ENCODE data around the gene CDCP2. TPM values are rescaled to one million over a fixed set of nuclear protein-coding genes. Genes with fewer than 3 reads are reported as not detected.

Gene CDCP2
- total RNA-seq (2021) (not detected in 2 replicates), Bru-seq, nascent RNA (percentile 18 among the genes with signal in this experiment), BruChase-seq, experiment 1, labeled RNA remaining after a 2-hour chase (percentile 10 among the genes with signal in this experiment), BruChase-seq, experiment 2, labeled RNA remaining after a 6-hour chase (not detected)
- long read RNA-seq: 0 reads

- Histone ChIP-seq H2AFZ (no peak within 1 kb of the TSS), H3K27me3 (ENCODE audit: insufficient read depth, low read depth) (no peaks in the 10 kb centered on the region)
- no TSS peak for BruUV-seq (replicated peaks)
These were observed at the start of gene CDCP2 for GRCh38 chr1:54152696-54153095. CDCP2 (minus strand) TSS chr1:54153000; CDS start chr1:54152922, 78 bp downstream.

GRCh38 chr1:54200519-54200997 lies 47.8 kb upstream of the CDCP2 start:
- BruUV-seq (replicated peaks): TSS peak; percentile 62
- Histone ChIP-seq H3K9me3 (ENCODE audit: insufficient read depth, low read depth) (no peaks in the 10 kb centered on the region), H3K4me1 (replicated peaks; ENCODE audit: insufficient read depth) (peaks cover 18% of the 10 kb centered on the region), H3K36me3 (ENCODE audit: low read depth) (no peaks in the 10 kb centered on the region), H3K4me3 (peak overlapping the region; percentile 98), H3K4me2 (peak overlapping the region; percentile 100), H2AFZ (peak overlapping the region; percentile 94), H3K9me2 (ENCODE audit: insufficient read depth) (no peaks in the 10 kb centered on the region), H4K20me1 (ENCODE audit: insufficient read depth) (no peaks in the 10 kb centered on the region), H3K79me2 (ENCODE audit: low read depth) (peaks cover 32% of the 10 kb centered on the region), H3K27ac (no peak overlapping the region), H3F3A (ENCODE audit: insufficient read depth, low read depth) (peaks cover 9% of the 10 kb centered on the region; the same call in 1 of the 2 replicates), H3K27me3 (ENCODE audit: insufficient read depth, low read depth) (no peaks in the 10 kb centered on the region)
- POLR2A ChIA-PET (ENCODE audit: unreplicated experiment): interaction anchor here (0.6 kb wide), 1 partner anchor 12 kb away, joined by 5 read pairs; no protein-coding TSS in a partner anchor
- no peak for DNase-seq
- CTCF ChIA-PET: no interaction called here
- TF ChIP-seq EZH2 (IDR thresholded peaks at IDR 0.05; ENCODE audit: low read depth) (no peak), CTCF (conservative IDR thresholded peaks at IDR 0.05) (no peak)
- intact Hi-C loops (cut with micrococcal nuclease; ENCODE audit: unreplicated experiment): loop anchor here (5.0 kb wide), 1 partner anchor 287 kb away; no protein-coding TSS in a partner anchor

More at GRCh38 chr1:54152696-54153095, at the start of gene CDCP2:
- Histone ChIP-seq H3K36me3 (ENCODE audit: low read depth) (no peaks in the 10 kb centered on the region), H3K79me2 (ENCODE audit: low read depth) (no peaks in the 10 kb centered on the region), H3K4me2 (no peak within 1 kb of the TSS), H4K20me1 (ENCODE audit: insufficient read depth) (no peaks in the 10 kb centered on the region), H3K4me1 (replicated peaks; ENCODE audit: insufficient read depth) (peaks cover 2% of the 10 kb centered on the region; the same call in 1 of the 2 replicates), H3K9me3 (ENCODE audit: insufficient read depth, low read depth) (no peaks in the 10 kb centered on the region), H3K27ac (no peak within 1 kb of the TSS), H3K4me3 (no peak within 1 kb of the TSS), H3K9me2 (ENCODE audit: insufficient read depth) (no peaks in the 10 kb centered on the region), H3F3A (ENCODE audit: insufficient read depth, low read depth) (no peaks in the 10 kb centered on the region)
- DNase-seq: no peak
- TF ChIP-seq CTCF (conservative IDR thresholded peaks at IDR 0.05) (no peak), EZH2 (IDR thresholded peaks at IDR 0.05; ENCODE audit: low read depth) (no peak)
- ChIA-PET CTCF (no interaction called here), POLR2A (ENCODE audit: unreplicated experiment) (no interaction called here)
- intact Hi-C loops (cut with micrococcal nuclease; ENCODE audit: unreplicated experiment): no loop called here

- POLR2A ChIA-PET (ENCODE audit: unreplicated experiment): interaction anchor here (0.5 to 0.6 kb wide), 4 partner anchors 11 to 1047 kb away, joined by 3 to 11 read pairs (median 6); no protein-coding TSS in a partner anchor
- intact Hi-C loops (cut with micrococcal nuclease; ENCODE audit: unreplicated experiment): loop anchor here (1.0 to 5.0 kb wide), 2 partner anchors 79 to 287 kb away; no protein-coding TSS in a partner anchor
These were observed 47.1 kb upstream of the CDCP2 start, which contains the start of the genes CYB5RL and MRPL37 for GRCh38 chr1:54199765-54200518. CYB5RL (minus strand) TSS chr1:54200030; CDS start chr1:54195616, 4,414 bp downstream. MRPL37 (plus strand) TSS chr1:54200167; CDS start chr1:54200244, 77 bp downstream.

More at GRCh38 chr1:54199765-54200518, 47.1 kb upstream of the CDCP2 start, which contains the start of the genes CYB5RL and MRPL37:
- Histone ChIP-seq H3K27ac (no peak within 1 kb of the TSS), H3K4me3 (peak within 1 kb of the TSS; percentile 98), H3K4me2 (peak within 1 kb of the TSS; percentile 100), H3F3A (ENCODE audit: insufficient read depth, low read depth) (peaks cover 9% of the 10 kb centered on the region; the same call in 1 of the 2 replicates), H3K9me3 (ENCODE audit: insufficient read depth, low read depth) (no peaks in the 10 kb centered on the region), H3K9me2 (ENCODE audit: insufficient read depth) (no peaks in the 10 kb centered on the region), H2AFZ (peak within 1 kb of the TSS; percentile 94), H4K20me1 (ENCODE audit: insufficient read depth) (no peaks in the 10 kb centered on the region), H3K36me3 (ENCODE audit: low read depth) (no peaks in the 10 kb centered on the region), H3K27me3 (ENCODE audit: insufficient read depth, low read depth) (no peaks in the 10 kb centered on the region), H3K4me1 (replicated peaks; ENCODE audit: insufficient read depth) (peaks cover 18% of the 10 kb centered on the region), H3K79me2 (ENCODE audit: low read depth) (peaks cover 32% of the 10 kb centered on the region)
- CTCF ChIA-PET: interaction anchor here (0.8 kb wide), 1 partner anchor 82 kb away, joined by 3 read pairs; no protein-coding TSS in a partner anchor
- DNase-seq: peak; percentile 93 to 94
- no TSS peak for BruUV-seq (replicated peaks)
- TF ChIP-seq EZH2 (IDR thresholded peaks at IDR 0.05; ENCODE audit: low read depth) (no peak), CTCF (conservative IDR thresholded peaks at IDR 0.05) (no peak)

All from PC-9 (cell line).